ENCODE results near the gene CARD10. TPM values are rescaled to one million over a fixed set of nuclear protein-coding genes. Genes with fewer than 3 reads are reported as not detected.
"Not testable (repeated sequence)": the region's sequence is repeated elsewhere in the genome, so short reads cannot be mapped to it uniquely, and the experiment has no call there.

Gene CARD10
- total RNA-seq, 6 experiments from 2014 or later: 9.0 to 27.8 (median 14.2) TPM

GRCh38 chr22:37529652-37530345 is 10.6 kb upstream of the CARD10 start:
- no peaks in the 10 kb centered on the region for H3K4me1 ChIP-seq
- intact Hi-C loops (cut with DNase I): no loop called here
- H3K4me3 ChIP-seq: no peak overlapping the region
- 100% methylated on average over 1 of the region's 2 CpGs for WGBS (ENCODE audit: insufficient coverage, low coverage, low lambda C conversion rate, missing lambda C conversion rate)
- H3K27ac ChIP-seq: no peak overlapping the region
- no peaks in the 10 kb centered on the region for H3K27me3 ChIP-seq
- H3K36me3 ChIP-seq: no peaks in the 10 kb centered on the region
- DNase-seq (no peak), ATAC-seq (no peak)
- TF ChIP-seq CTCF (IDR thresholded peaks at IDR 0.05) (no peak), POLR2A (IDR thresholded peaks at IDR 0.05) (no peak)
- no peaks in the 10 kb centered on the region for H3K9me3 ChIP-seq

DNA sequence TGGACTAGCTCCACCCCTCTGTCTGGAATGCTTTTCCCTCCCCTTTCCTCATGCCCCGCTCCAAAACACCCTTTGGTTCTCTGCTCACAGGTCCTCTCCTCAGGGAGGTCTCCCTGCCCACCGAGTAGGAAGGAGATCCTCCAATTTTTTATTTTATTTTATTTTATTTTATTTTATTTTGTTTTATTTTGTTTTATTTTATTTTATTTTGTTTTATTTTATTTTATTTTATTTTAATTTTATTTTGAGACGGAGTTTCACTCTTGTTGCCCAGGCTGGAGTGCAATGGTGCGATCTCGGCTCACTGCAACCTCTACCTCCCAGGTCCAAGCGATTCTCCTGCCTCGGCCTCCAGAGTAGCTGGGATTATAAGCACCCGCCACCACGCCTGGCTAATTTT is 8.7 kb upstream of the CARD10 start:
- H3K4me1 ChIP-seq; H3K4me3 ChIP-seq; H3K27ac ChIP-seq; H3K9me3 ChIP-seq; ATAC-seq; DNase-seq; H3K27me3 ChIP-seq; intact Hi-C loops (cut with DNase I); H3K36me3 ChIP-seq: not testable (repeated sequence)
- WGBS (ENCODE audit: insufficient coverage, low coverage, low lambda C conversion rate, missing lambda C conversion rate): 89% methylated on average over 9 of the region's 9 CpGs

GRCh38 chr22:37527081-37527752 is 8.0 kb upstream of the CARD10 start:
- intact Hi-C loops (cut with DNase I); H3K27me3 ChIP-seq; H3K4me1 ChIP-seq; H3K36me3 ChIP-seq; DNase-seq; H3K9me3 ChIP-seq; H3K27ac ChIP-seq; ATAC-seq; H3K4me3 ChIP-seq: not testable (repeated sequence)
- WGBS (ENCODE audit: insufficient coverage, low coverage, low lambda C conversion rate, missing lambda C conversion rate): 84% methylated on average over 8 of the region's 9 CpGs

GRCh38 chr22:37526376-37526775 is 7.2 kb upstream of the CARD10 start:
- intact Hi-C loops (cut with DNase I): no loop called here
- ATAC-seq (peak in 2 of 4 donors; percentile 17 to 24), DNase-seq (no peak)
- no peaks in the 10 kb centered on the region for H3K9me3 ChIP-seq
- no peak overlapping the region for H3K4me3 ChIP-seq
- TF ChIP-seq CTCF (IDR thresholded peaks at IDR 0.05): no peak
- H3K27ac ChIP-seq: no peak overlapping the region
- H3K36me3 ChIP-seq: no peaks in the 10 kb centered on the region
- no peaks in the 10 kb centered on the region for H3K27me3 ChIP-seq
- WGBS (ENCODE audit: insufficient coverage, low coverage, low lambda C conversion rate, missing lambda C conversion rate): 57% methylated on average over 2 of the region's 12 CpGs
- H3K4me1 ChIP-seq: no peaks in the 10 kb centered on the region

GRCh38 chr22:37525746-37526350 is 6.6 kb upstream of the CARD10 start:
- TF ChIP-seq POLR2A (IDR thresholded peaks at IDR 0.05): no peak
- TF ChIP-seq CTCF (IDR thresholded peaks at IDR 0.05): no peak
- no peaks in the 10 kb centered on the region for H3K4me1 ChIP-seq
- H3K27me3 ChIP-seq: no peaks in the 10 kb centered on the region
- ATAC-seq (no peak), DNase-seq (peak in 1 of 3 donors; percentile 16)
- H3K4me3 ChIP-seq: no peak overlapping the region
- intact Hi-C loops (cut with DNase I): no loop called here
- no peaks in the 10 kb centered on the region for H3K9me3 ChIP-seq
- H3K27ac ChIP-seq: no peak overlapping the region
- no peaks in the 10 kb centered on the region for H3K36me3 ChIP-seq
- 78% methylated on average over 4 of the region's 7 CpGs for WGBS (ENCODE audit: insufficient coverage, low coverage, low lambda C conversion rate, missing lambda C conversion rate)
